ENCODE results near the gene DLGAP1. TPM values are rescaled to one million over a fixed set of nuclear protein-coding genes. Genes with fewer than 3 reads are reported as not detected.
A peak's percentile ranks its signal among the peaks of the same experiment; 100 is the strongest.
"Not testable (repeated sequence)": the region's sequence is repeated elsewhere in the genome, so short reads cannot be mapped to it uniquely, and the experiment has no call there.

The DLGAP1 gene
- total RNA-seq, 1 donor from 2014 or later = 3.7 TPM

DNA sequence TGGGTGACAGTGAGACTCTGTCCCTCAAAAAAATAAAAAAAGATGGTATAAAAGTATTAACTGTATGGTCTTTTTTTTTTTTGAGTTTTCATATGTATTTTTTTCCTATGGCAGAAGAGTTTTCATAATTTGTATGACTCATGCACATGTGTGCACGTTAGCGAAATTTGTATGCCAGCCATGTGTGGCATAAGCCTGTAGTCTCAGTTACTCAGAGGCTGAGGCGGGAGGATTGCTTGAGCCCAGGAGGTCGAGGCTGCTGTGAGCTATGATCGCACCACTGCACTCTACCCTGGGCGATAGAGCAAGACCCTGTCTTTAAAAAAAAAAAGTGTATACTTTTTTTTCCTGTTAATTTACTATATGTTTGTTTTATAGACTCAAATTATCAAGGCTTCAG, 844.3 kb downstream of the DLGAP1 start:
- Mint-ChIP-seq H3K27me3 (no peaks in the 10 kb centered on the region), H3K9me3 (no peaks in the 10 kb centered on the region), H3K36me3 (no peaks in the 10 kb centered on the region), H3K4me1 (ENCODE audit: unreplicated experiment) (peaks cover 30% of the 10 kb centered on the region), H3K27ac (no peak overlapping the region), H3K4me3 (no peak overlapping the region)
- no peak for DNase-seq (ENCODE audit: extremely low spot score, unreplicated experiment)
- TF ChIP-seq, protein P1, sequence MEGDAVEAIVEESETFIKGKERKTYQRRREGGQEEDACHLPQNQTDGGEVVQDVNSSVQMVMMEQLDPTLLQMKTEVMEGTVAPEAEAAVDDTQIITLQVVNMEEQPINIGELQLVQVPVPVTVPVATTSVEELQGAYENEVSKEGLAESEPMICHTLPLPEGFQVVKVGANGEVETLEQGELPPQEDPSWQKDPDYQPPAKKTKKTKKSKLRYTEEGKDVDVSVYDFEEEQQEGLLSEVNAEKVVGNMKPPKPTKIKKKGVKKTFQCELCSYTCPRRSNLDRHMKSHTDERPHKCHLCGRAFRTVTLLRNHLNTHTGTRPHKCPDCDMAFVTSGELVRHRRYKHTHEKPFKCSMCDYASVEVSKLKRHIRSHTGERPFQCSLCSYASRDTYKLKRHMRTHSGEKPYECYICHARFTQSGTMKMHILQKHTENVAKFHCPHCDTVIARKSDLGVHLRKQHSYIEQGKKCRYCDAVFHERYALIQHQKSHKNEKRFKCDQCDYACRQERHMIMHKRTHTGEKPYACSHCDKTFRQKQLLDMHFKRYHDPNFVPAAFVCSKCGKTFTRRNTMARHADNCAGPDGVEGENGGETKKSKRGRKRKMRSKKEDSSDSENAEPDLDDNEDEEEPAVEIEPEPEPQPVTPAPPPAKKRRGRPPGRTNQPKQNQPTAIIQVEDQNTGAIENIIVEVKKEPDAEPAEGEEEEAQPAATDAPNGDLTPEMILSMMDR (conservative IDR thresholded peaks at IDR 0.05) = no peak

DNA sequence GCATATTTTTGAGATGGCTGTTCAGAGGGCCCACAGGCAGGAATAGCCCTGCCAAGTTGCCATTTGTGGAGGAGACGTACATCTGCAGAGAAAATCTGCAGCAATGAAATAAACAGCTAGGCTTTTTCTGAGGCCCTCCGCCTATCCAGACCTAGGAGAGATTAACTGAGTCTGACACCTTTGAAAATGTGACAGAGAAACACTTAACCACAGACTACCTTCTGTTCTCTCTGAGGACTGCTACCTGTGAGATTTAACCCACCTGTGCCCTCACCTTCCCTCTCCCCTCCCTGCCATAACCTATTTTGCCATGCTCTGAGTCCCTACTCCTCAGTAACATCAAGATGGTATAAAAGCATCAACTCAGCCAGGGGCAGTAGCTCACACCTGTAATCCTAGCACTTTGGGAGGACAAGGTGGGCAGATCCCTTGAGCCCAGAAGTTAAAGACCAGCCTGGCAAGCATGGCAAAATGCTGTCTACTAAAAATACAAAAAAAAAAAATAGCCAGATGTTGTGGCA, 844.9 kb downstream of the DLGAP1 start:
- H3K4me1 Mint-ChIP-seq (ENCODE audit: unreplicated experiment) = peaks cover 25% of the 10 kb centered on the region
- H3K36me3 Mint-ChIP-seq = no peaks in the 10 kb centered on the region
- no peak for DNase-seq (ENCODE audit: extremely low spot score, unreplicated experiment)
- H3K4me3 Mint-ChIP-seq = no peak overlapping the region
- no peaks in the 10 kb centered on the region for H3K27me3 Mint-ChIP-seq
- H3K27ac Mint-ChIP-seq = no peak overlapping the region
- TF ChIP-seq, protein P1 (conservative IDR thresholded peaks at IDR 0.05) = no peak
- H3K9me3 Mint-ChIP-seq = no peaks in the 10 kb centered on the region

DNA sequence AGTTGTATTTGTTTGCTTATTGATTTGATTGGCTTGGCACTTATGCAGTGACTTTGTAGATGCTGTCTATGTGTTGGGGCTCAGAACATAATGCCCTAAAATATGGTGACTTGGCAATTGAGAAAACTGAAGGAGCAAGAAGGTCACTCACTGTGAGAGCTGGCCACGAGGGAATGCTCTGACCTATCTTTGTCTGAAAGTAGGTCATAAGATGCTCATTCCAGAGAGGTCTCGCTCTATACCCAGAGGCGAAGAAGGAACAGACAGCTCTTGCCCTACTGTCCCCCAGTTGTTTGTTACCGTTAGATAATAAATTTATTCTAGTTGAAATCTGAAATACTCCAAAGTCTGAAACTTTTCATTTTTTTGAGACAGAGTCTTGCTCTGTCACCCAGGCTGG, 846.6 kb downstream of the DLGAP1 start:
- no peak overlapping the region for H3K27ac Mint-ChIP-seq
- H3K4me3 Mint-ChIP-seq = no peak overlapping the region
- TF ChIP-seq, protein P1 (conservative IDR thresholded peaks at IDR 0.05) = no peak
- H3K27me3 Mint-ChIP-seq = no peaks in the 10 kb centered on the region
- no peaks in the 10 kb centered on the region for H3K9me3 Mint-ChIP-seq
- DNase-seq (ENCODE audit: extremely low spot score, unreplicated experiment) = no peak
- H3K4me1 Mint-ChIP-seq (ENCODE audit: unreplicated experiment) = peaks cover 21% of the 10 kb centered on the region
- H3K36me3 Mint-ChIP-seq = no peaks in the 10 kb centered on the region

DNA sequence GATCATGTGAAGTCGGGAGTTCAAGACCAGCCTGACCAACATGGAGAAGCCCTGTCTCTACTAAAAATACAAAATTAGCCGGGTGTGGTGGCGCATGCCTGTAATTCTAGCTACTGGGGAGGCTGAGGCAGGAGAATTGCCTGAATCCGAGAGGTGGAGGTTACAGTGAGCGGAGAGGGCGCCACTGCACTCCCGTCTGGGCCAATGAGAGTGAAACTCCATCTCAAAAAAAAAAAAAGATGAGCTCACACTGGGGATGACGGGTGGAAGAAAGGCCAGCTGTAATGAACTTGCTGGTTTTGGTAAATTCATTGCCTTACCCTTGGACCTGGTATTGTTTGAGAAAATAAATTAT, 847.0 kb downstream of the DLGAP1 start:
- H3K4me3 Mint-ChIP-seq; H3K9me3 Mint-ChIP-seq; H3K36me3 Mint-ChIP-seq; H3K27me3 Mint-ChIP-seq; DNase-seq (ENCODE audit: extremely low spot score, unreplicated experiment): not testable (repeated sequence)
- H3K27ac Mint-ChIP-seq = peak overlapping the region; percentile 62
- peaks cover 21% of the 10 kb centered on the region for H3K4me1 Mint-ChIP-seq (ENCODE audit: unreplicated experiment)

DNA sequence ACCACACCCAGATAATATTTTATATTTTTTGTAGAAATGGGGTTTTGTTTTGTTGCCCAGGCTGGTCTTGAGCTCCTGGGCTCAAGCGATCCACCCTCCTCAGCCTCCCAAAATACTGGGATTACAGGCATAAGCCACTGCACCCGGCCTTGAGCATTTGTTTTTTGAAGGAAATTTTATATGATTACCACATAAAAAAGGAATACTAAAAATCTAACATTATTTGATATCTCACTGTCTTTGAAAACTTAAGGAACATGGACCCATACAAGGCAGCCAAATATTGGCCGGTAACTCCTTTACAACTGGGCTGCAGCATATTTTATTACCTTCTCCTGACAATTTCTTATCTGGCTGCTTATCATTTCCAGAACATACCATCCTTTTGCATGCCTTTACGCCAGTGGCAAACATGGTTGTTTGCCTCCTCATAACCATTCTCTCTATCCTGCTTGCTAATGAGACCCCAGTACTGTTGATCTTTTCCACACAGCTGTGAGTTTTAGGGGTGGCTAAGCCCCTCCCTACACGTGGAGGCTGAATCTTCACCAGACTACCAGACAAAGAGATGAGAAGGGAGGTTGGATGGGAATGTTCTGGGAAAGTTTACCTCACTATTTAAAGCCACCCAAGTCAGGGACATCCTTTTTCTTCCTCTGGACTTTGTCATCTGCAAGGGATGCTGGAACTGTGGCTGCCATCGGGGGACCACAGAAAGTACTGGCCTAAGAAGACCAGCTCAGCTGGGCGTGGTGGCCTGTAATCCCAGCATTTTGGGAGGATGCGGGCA, 847.6 kb downstream of the DLGAP1 start:
- TF ChIP-seq, protein P1 (conservative IDR thresholded peaks at IDR 0.05) = no peak
- Mint-ChIP-seq H3K36me3 (no peaks in the 10 kb centered on the region), H3K27ac (peak overlapping the region; percentile 62), H3K4me3 (peak overlapping the region; percentile 40), H3K27me3 (no peaks in the 10 kb centered on the region), H3K9me3 (no peaks in the 10 kb centered on the region), H3K4me1 (ENCODE audit: unreplicated experiment) (peaks cover 21% of the 10 kb centered on the region)
- DNase-seq (ENCODE audit: extremely low spot score, unreplicated experiment) = no peak

DNA sequence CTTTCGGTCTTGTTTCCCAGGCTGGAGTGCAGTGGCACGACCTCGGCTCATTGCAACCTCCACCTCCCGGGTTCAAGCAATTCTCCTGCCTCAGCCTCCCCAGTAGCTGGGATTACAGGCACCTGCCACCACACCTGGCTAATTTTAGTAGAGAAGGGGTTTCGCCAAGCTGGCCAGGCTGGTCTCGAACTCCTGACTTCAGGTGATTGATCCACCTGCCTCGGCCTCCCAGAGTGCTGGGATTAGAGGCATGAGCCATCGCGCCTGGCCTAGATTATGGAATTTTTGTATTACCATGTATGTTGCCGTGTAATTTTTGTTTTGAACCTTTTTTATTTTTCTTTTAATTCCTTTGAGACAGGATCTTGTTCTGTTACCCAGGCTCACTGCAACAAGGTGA, 848.2 kb downstream of the DLGAP1 start:
- not testable (repeated sequence) for DNase-seq (ENCODE audit: extremely low spot score, unreplicated experiment); H3K27me3 Mint-ChIP-seq; H3K27ac Mint-ChIP-seq; H3K36me3 Mint-ChIP-seq; H3K9me3 Mint-ChIP-seq
- Mint-ChIP-seq H3K4me3 (peak overlapping the region; percentile 8), H3K4me1 (ENCODE audit: unreplicated experiment) (peaks cover 20% of the 10 kb centered on the region)

Data from type B pancreatic cell (in vitro differentiated cells).